ENCODE data around the gene SLC35D3.

DNA sequence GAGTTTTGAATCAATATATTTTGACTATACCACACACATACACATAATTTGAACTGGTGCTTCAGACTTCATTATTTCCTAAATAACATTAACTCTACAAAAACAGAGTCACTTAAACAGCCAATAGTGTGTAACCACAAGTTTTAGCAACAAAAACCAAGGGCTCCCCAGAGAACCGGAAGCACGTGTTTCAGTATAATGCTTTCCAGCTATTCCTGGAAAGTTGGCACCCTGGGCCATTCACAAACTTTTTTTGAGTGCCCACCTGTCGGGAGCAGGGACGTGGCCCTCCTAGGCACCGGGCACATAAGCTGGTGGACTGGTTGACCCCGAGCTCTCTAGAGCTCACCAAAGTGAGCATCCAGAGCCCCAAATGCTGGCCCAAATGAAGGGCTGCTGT, 1.9 kb upstream of the SLC35D3 start:
- TF ChIP-seq, protein P1, sequence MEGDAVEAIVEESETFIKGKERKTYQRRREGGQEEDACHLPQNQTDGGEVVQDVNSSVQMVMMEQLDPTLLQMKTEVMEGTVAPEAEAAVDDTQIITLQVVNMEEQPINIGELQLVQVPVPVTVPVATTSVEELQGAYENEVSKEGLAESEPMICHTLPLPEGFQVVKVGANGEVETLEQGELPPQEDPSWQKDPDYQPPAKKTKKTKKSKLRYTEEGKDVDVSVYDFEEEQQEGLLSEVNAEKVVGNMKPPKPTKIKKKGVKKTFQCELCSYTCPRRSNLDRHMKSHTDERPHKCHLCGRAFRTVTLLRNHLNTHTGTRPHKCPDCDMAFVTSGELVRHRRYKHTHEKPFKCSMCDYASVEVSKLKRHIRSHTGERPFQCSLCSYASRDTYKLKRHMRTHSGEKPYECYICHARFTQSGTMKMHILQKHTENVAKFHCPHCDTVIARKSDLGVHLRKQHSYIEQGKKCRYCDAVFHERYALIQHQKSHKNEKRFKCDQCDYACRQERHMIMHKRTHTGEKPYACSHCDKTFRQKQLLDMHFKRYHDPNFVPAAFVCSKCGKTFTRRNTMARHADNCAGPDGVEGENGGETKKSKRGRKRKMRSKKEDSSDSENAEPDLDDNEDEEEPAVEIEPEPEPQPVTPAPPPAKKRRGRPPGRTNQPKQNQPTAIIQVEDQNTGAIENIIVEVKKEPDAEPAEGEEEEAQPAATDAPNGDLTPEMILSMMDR (IDR thresholded peaks at IDR 0.05): no peak
- TF ChIP-seq POLR2A (IDR thresholded peaks at IDR 0.05) (no peak), EP300 (IDR thresholded peaks at IDR 0.05) (no peak)
